Measurements from ENCODE around the gene CAMK2G.

CAMK2G gene

DNA sequence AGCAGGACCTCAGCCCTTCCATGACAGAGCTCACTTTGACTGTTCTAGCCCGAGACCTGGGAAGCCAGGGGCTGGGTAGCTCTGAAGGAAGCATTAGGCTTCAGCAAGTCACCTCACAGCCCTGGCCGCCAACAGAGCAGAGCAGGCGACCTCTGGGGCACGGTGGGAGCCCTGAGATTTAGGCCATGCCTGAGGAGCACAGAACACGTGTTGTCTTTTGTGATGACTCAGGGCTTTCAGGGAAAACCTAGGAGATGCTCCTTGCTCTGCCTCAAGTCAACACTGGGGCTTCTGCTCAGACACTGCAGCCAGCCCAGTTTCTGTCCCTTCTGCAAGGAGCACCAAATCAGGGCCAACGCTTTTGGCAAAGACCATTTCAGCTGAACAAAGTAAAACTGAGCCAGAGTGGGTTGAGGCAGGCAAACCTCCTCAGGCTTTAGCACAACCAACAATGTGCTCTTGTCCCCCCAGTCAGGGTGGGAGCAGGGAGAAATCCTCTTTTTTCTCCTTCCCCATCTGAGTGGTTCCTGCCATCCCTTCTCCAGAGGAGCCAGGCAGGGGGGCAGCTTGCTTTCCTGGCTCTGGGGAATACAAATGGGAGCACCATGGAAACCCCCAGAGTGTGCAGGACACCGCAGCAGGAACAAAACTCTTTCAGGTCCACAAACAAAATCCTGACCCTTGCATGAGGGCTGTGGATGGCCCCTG lies 14.4 kb downstream of the CAMK2G start:
- no peak for DNase-seq

GRCh38 chr10:73859428-73859783 lies 14.9 kb downstream of the CAMK2G start:
- peak; percentile 63 to 68 for DNase-seq

DNA sequence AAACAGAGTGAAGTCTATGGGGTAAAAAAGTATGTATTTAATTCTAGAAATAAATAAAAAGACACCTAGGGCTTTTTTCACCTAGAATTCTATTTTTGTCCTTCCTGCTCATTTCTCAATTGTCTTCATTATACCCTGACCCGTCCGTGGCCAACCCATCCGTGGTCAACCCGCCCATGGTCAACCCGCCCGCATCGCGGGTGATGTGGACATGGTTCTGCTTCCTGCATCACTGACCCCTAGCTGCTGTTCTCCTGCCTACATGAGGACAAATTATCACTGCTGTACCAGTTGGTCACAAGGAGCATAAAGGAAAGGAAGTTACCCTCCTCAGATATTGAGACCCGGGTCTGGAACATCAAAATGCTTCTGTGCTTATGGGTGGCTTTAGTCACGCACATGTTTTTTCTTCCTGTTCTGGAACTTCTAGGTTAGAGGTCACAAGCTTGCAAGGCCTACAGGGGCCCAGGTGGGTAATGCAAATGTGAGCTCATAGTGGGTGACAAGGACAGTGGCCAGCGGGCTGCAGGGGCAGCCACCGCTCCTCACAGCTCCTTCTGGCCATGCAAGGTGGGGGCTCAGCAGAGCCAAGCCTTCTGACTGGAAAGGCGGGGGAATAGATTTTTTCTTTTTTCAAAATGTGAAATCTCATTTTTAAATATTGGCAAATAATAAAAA lies 15.5 kb downstream of the CAMK2G start:
- no peak for DNase-seq

DNA sequence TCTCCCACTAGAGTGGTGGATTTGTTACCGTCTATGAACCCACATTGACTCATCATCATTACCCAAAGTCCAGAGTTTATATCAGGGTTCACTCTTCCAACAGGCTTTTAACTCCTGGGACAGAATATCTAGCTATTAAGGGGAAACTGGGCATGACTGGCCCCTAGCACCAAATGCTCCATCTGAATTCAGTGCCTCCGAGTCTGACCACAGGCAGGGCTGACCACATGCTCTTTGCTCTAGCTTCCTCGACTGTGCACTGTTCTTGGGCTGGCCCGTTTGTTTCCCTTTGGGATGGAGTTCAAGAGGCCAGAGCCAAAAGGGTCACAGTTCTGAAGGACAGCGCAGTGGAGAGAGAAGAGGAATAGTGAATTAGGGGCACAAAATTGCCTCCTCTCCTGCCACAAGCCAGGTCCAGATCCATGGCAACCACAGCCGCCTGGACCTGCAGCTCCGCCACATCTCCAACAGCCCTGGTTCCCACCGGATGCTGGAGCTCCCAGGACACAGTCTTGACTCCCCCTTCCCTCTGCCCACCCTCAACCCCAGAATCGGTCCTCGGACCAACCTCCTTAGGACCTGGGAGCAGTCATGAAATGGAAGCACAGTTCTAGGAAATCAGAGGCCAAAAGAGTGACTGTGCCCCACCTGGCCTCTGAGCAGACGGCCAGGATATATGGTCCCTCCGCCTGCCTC lies 16.2 kb downstream of the CAMK2G start:
- no peak for DNase-seq

GRCh38 chr10:73857446-73857845 lies 16.9 kb downstream of the CAMK2G start:
- peak; percentile 68 to 72 for DNase-seq

GRCh38 chr10:73856261-73856660 lies 18.1 kb downstream of the CAMK2G start:
- DNase-seq: no peak

DNA sequence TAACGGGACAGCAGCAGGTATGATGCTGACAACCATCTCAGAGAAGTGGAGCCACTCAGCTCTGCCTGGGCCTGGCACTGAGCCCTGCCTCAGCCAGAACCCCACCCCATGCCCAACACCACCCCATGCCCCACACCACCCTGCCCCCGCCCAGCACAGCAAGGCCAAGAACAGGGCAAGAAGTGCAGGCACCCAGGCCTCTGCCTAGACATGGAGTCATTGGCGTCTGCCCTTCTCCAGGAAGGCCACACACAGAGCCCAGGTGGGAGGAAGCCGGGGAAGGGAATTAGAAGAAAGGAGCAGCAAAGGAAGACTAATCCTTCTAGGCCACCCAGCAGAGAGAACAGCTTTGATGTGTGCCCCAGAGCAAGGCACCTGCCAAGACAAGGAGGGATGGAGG lies 18.9 kb downstream of the CAMK2G start:
- no peak for DNase-seq

- no peak for DNase-seq
Observed at GRCh38 chr10:73854310-73854709, 20.0 kb downstream of the CAMK2G start.

GRCh38 chr10:73853196-73853595 lies 21.2 kb downstream of the CAMK2G start:
- DNase-seq: no peak

DNA sequence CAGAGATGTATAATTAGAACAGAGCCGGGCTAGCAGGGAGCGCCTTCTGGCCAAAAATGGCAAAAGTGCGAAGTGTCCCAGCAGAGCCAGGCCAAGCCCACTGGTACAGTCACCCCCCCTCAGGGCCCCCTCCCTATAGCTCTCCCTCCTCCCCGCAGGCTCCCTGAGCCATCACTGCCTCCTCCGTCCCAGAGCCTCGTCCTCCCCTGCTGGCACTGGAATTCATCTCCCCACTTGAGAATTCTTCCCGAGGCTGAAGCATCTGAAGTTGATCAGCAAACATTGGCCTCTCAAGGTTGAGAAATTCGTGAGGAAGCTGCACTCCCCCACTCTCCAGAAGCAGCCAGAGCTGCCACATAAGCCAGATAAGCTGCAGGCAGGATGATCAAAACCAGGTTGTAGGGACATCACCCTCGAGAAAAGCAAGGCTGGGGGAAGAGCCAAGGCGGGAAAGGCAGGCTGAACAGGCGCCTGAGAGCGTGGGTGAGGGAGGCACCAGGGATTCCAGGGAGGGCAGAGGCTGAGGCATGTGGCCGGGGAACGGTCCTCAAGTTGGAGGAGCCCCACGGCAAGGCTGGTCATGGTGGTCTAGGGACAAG lies 23.4 kb downstream of the CAMK2G start:
- DNase-seq: no peak

DNA sequence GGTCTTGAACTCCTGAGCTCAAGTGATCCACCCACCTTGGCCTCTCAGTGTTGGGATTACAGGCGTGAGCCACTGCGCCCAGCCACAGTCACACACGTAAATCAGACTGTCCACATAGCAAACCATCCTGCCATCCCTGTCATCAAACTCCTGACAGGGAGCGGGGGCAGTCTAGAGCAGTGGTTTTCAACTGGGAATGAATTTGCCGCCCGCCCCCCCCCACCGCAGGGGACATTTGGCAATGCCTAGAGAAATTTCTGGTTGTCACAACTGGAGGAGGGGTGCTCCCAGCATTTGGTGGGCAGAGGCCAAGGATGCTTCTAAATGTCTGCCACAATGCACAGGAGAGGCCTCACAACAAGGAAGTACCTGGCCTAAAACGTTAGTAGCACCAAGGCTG lies 24.1 kb downstream of the CAMK2G start:
- no peak for DNase-seq

- peak; percentile 96 to 97 for DNase-seq
Observed at GRCh38 chr10:73848821-73849489, 25.4 kb downstream of the CAMK2G start.

DNA sequence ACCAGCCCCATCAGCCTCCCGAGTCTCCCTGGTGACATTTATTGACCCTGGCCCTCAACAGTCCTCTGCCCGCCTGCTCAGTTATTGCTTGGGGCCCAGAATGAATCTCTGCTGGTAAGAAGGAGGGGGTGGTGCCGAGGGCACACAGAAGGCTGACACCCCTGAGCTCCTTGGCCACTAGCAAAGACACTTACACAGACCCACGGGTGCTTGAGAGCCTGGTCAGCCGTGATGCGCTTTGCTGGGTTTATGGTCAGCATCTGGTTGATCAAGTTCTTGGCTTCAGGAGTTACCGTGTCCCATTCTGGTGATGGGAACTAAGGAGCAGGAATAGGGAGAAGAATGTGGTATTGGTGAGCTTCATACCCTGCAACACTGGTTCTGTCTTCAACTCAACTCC lies 27.3 kb downstream of the CAMK2G start:
- DNase-seq: no peak

DNA sequence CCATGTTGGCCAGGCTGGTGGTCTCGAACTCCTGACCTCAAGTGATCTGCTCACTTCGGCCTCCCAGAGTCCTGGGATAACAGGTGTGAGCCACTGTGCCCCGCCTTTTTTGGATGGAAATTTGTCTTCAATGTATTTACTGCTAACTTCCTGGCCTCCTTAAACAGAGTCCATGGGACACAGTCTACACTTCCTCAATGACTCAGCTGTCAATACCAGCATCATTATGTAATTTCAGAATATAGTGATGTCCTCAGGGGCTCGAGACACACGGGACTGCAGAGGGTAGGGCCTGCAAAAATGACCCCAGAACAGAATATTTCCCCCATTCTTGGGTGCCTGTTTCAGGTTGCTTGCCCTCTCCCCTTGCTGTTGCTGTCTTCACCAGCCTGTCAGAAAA lies 31.1 kb downstream of the CAMK2G start:
- no peak for DNase-seq

- no peak for DNase-seq
Observed at GRCh38 chr10:73842349-73842748, 32.0 kb downstream of the CAMK2G start.

DNA sequence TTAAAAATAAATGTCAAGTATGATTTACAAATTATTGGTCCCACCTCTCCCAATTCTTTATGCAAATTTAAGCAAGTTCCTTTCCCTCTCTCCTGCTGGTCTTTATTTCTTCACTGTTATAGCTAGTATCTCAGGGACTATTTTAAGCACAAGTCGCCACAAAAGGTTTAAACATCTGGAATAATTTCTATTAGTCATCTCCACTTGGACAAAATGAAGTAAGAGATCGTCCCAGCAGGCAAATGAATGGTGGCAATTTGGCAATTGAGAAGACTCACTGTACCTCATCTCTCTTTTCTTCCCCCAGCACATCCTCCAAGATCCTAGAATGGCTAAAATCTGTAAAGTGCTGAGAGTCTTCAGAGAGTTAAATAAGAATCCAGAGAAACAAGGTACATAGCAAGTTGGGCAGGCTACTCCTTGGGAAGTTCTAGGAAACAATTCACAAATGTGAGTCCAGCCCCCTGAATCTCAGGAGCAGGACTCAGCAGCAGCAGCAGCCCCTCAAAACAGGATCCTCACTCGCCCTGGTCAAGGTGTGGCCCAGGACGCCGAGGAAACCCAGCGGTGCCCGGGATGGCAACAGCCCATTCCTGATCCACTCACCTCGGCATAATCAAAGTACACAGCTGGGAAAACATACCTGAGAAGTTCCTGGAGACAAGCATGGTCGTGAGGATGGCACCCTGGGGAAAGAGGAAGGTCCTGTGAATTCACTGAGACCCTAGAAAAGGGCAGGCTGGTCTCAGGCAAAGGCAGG lies 32.6 kb downstream of the CAMK2G start:
- no peak for DNase-seq

DNA sequence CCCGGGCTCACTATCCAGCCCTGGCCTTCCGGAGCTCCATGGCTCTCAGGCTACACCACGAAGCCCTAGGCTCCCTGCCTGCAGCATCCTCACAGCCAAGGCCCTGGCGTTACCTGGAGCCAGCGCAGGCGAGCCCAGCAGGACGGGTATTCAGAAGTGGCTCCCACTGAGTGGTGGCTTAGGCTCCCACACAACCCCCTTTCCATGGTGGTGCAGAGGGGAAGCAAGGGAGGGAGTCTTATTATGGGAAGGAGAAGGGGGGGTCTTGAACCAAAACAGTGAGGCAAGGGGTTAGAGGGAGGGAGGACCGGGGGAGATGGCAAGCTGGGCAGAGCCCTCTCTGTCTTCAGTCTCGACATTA lies 33.3 kb downstream of the CAMK2G start:
- DNase-seq: no peak

- DNase-seq: no peak
Observed at GRCh38 chr10:73840403-73841060, 33.8 kb downstream of the CAMK2G start.

DNA sequence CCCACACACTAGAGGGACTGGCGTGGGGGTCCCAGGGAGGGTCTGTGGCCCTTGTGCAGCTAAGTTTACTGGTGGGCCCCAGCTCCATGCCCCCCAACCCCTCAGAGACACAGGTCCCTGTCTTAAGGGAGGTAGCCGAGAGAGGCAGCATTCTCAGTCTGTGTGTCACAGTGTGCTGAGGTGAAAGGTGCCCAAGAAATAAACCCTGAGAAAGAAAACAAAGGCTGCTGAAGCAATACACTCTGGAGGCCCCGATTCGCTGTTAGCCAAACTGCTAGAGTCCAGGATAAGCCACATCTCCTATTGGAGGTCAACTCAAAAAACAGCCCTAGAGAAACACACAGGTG lies 34.3 kb downstream of the CAMK2G start:
- DNase-seq: no peak

DNA sequence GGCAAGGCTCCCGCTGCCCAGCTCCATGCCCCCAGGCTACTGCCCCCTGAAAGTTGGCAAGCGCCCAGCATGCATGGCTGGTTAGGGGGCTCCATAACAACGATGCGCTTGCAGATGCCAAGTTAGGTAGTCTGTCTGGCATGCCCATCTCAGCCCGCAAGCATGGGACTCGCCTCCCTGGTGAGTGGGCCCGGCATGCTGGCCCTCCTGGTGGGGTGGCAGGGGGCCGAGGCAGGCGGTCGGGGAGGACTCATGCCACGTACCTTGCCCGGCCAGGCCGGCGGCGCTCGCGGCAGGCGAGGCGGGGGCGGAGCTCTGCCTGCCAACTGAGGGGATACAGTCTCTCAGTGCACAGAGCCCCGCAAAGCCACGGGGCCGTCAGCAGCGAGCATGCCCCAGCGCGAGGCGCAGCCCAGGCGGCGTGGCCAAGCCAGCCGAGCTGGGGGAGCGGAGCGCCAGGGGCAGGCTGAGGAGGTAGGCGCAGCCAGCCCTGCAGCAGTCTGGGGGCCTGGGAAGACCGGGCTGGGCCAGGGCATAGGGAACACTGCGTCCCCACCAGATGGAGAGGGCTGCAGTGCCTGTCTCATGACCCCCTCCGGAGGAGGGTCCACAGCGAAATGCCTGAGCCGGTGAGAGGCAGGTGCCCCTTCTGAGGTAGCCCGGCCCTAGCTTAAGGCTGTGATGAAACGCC lies 34.9 kb downstream of the CAMK2G start:
- DNase-seq: no peak

DNA sequence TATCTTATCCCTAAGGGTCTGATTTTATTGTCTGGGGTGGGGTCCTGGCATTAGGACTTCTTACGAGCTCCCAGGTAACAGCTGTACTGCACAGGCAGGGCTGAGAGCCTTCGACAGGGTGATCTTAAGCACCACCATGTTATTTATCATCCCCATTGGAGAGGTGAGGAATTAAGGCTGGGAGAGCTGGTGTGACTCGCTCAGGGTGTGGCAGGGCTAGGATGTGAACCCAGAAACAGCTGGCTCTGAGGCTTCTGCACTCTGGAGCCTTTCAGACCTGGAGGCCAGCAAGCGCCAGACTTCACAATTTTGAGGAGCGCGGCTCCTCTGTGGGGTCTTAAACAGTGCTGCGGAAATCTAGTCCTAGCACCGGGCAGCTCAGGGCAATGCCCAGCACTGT lies 35.5 kb downstream of the CAMK2G start:
- no peak for DNase-seq

Measured in activated T-cell treated with anti-CD3 and anti-CD28 coated beads, Interleukin-2, amount 50 U/mL, for 48 hours (primary cell).